Dermis blood vessel endothelial cell (primary cell): ENCODE data around the gene SURF4. TPM values are rescaled to one million over a fixed set of nuclear protein-coding genes. Genes with fewer than 3 reads are reported as not detected.
"Not testable (repeated sequence)": the region's sequence is repeated elsewhere in the genome, so short reads cannot be mapped to it uniquely, and the experiment has no call there.

Source experiments
- DNase-seq: peaks from one replicate; pipeline ENCODE4 v3.0.0; 2010
- total RNA-seq: library from RNA; depleted of rRNA; stranded (reverse); fragments of >200 nt; gene quantifications from 2 replicates; pipeline ENCODE4 v1.2.3, GENCODE V29; 2014

Gene SURF4
- total RNA-seq, 1 donor from 2014 or later = 370 TPM

- no peak for DNase-seq
Observed at GRCh38 chr9:133397370-133397769, 21.5 kb upstream of the SURF4 start.

GRCh38 chr9:133396952-133397351 lies 21.1 kb upstream of the SURF4 start:
- DNase-seq = peak; percentile 39

GRCh38 chr9:133394687-133395271 lies 18.9 kb upstream of the SURF4 start:
- no peak for DNase-seq

GRCh38 chr9:133393399-133393798 lies 17.5 kb upstream of the SURF4 start:
- no peak for DNase-seq

- not testable (repeated sequence) for DNase-seq
Observed at GRCh38 chr9:133392308-133392707, 16.4 kb upstream of the SURF4 start.

- not testable (repeated sequence) for DNase-seq
Observed at GRCh38 chr9:133391449-133391848, 15.6 kb upstream of the SURF4 start.

- DNase-seq = no peak
Observed at GRCh38 chr9:133390713-133391112, 14.9 kb upstream of the SURF4 start.

- no peak for DNase-seq
Observed at GRCh38 chr9:133389562-133389961, 13.7 kb upstream of the SURF4 start.

- no peak for DNase-seq
Observed at GRCh38 chr9:133389025-133389557, 13.2 kb upstream of the SURF4 start.

- no peak for DNase-seq
Observed at GRCh38 chr9:133387680-133388079, 11.8 kb upstream of the SURF4 start.

- no peak for DNase-seq
Observed at GRCh38 chr9:133386338-133386737, 10.5 kb upstream of the SURF4 start.

GRCh38 chr9:133385452-133385851 lies 9.6 kb upstream of the SURF4 start:
- no peak for DNase-seq

GRCh38 chr9:133384736-133385321 lies 9.0 kb upstream of the SURF4 start:
- no peak for DNase-seq

GRCh38 chr9:133383438-133383837 lies 7.6 kb upstream of the SURF4 start:
- no peak for DNase-seq

GRCh38 chr9:133382507-133383141 lies 6.8 kb upstream of the SURF4 start:
- no peak for DNase-seq

- no peak for DNase-seq
Observed at GRCh38 chr9:133380734-133381133, 4.9 kb upstream of the SURF4 start.

GRCh38 chr9:133379153-133380086 lies 3.6 kb upstream of the SURF4 start:
- DNase-seq = peak; percentile 19

- peak; percentile 13 for DNase-seq
Observed at GRCh38 chr9:133378408-133378962, 2.6 kb upstream of the SURF4 start.

- DNase-seq = no peak
Observed at GRCh38 chr9:133377721-133378216, 1.9 kb upstream of the SURF4 start.

- not testable (repeated sequence) for DNase-seq
Observed at GRCh38 chr9:133377280-133377679, 1.4 kb upstream of the SURF4 start.

GRCh38 chr9:133375116-133375723 lies 640 bp downstream of the SURF4 start:
- peak; percentile 55 for DNase-seq

GRCh38 chr9:133374612-133375115 lies 1.2 kb downstream of the SURF4 start:
- peak; percentile 44 for DNase-seq
